Psoas muscle (tissue), 8 donors: ENCODE results near the gene TOMM34. TPM values are rescaled to one million over a fixed set of nuclear protein-coding genes. Genes with fewer than 3 reads are reported as not detected.
A peak's percentile ranks its signal among the peaks of the same experiment; 100 is the strongest.

Experiments
- ATAC-seq, 4 donors: fragments of 200-7000 bp; cut with Tn5 transposase; one replicate each; pipeline ENCODE4 v1.9.1; 2020; ENCODE audit warnings: moderate library complexity in 3 of 4, mild to moderate bottlenecking in 2 of 4
- DNase-seq, 2 donors: peaks; one replicate each; pipeline ENCODE4 v3.0.0-alpha.2; 2020
- H3K27ac ChIP-seq: fragments of 200-600 bp; one replicate; pipeline ENCODE4 v1.8.0; 2022
- H3K27me3 ChIP-seq, 3 donors: fragments of 200-600 bp in 1 of 3; one replicate each; pipeline versions ENCODE4 v1.6.1 to v1.8.0; 2013 to 2022; ENCODE audit warnings: low read length in 2 of 3, mild to moderate bottlenecking in 2 of 3, moderate library complexity in 1 of 3; ENCODE audit not compliant: insufficient read depth in 3 of 3
- H3K36me3 ChIP-seq, 2 donors: fragments of 200-600 bp in 1 of 2; one replicate each; pipeline versions ENCODE4 v1.6.1 to v1.8.0; 2013 to 2022; ENCODE audit warnings: low read depth in 1 of 2, mild to moderate bottlenecking in 1 of 2, moderate library complexity in 1 of 2; ENCODE audit not compliant: insufficient read depth in 1 of 2
- H3K4me1 ChIP-seq: fragments of 200-600 bp; one replicate; pipeline ENCODE4 v1.8.0; 2022
- H3K4me3 ChIP-seq: fragments of 200-600 bp; one replicate; pipeline ENCODE4 v1.8.0; 2022; ENCODE audit warnings: mild to moderate bottlenecking
- H3K9me3 ChIP-seq: fragments of 200-600 bp; one replicate; pipeline ENCODE4 v1.8.0; 2022
- CTCF ChIP-seq: fragments of 200-600 bp; IDR thresholded peaks from one replicate; pipeline ENCODE4 v1.8.0; 2022; ENCODE audit warnings: antibody characterized with exemption
- WGBS, 3 donors: extraction: QIAGEN DNeasy Blood & Tissue Kit; methylation state at CpG; one replicate each; pipeline versions ENCODE4 v1.1.6 to v1.1.7; 2013; 5-methylcytosine and 5-hydroxymethylcytosine counted together
- intact Hi-C, 2 donors: fragments of 100-400 bp; cut with DNase I; formaldehyde crosslinking; loops; one replicate each; pipeline versions ENCODE4 v1.11.0 to v1.14.2; 2022
- polyA plus RNA-seq, 3 donors: library from polyadenylated mRNA; stranded (reverse); fragments of 200-250 nt; gene quantifications; one replicate each; pipeline ENCODE4 v1.2.3, GENCODE V29; 2013
- total RNA-seq, 4 donors: library from RNA; stranded (reverse); fragmentation: NEBNext Ultra II Directional in 2 of 4; extraction: Animal tissue kit (Norgen Biotek cat#: 25700) in 2 of 4; gene quantifications; one replicate each; pipeline versions ENCODE4 v1.2.1 to v1.2.4, GENCODE V29; 2021 to 2023
- donor health status: healthy with polysubstance abuse.
- donor health status: DM: no; HTN: no; CAD: no; lungs with moderate emphysema.
- donor health status: Bipolar disorder and iron deficiency.
- donor health status: healthy.
- donor health status: DM: yes; HTN: yes; CAD: no.
- donor health status: DM: no; HTN: no; CAD: no.
- donor health status: DM: no; HTN: no; CAD: no.
- donor health status: DM: yes; HTN: yes; CAD: no.

TOMM34 gene
- total and polyA plus RNA-seq, 7 donors: 9.6 to 38.0 (median 17.6) TPM

- TF ChIP-seq CTCF: no peak
- DNase-seq: no peak
- Histone ChIP-seq H3K27me3 (no peaks in the 10 kb centered on the region), H3K9me3 (no peaks in the 10 kb centered on the region), H3K4me3 (no peak overlapping the region), H3K27ac (no peak overlapping the region), H3K36me3 (peaks cover 0 to 34% of the 10 kb centered on the region in 2 donors), H3K4me1 (no peaks in the 10 kb centered on the region)
- intact Hi-C loops: no loop called here
- WGBS, 3 donors: 65 to 91% (median 77%) methylated on average over 3 of the region's 3 CpGs
- ATAC-seq: no peak
Observed at GRCh38 chr20:44993343-44993742, 33.1 kb upstream of the TOMM34 start.

DNA sequence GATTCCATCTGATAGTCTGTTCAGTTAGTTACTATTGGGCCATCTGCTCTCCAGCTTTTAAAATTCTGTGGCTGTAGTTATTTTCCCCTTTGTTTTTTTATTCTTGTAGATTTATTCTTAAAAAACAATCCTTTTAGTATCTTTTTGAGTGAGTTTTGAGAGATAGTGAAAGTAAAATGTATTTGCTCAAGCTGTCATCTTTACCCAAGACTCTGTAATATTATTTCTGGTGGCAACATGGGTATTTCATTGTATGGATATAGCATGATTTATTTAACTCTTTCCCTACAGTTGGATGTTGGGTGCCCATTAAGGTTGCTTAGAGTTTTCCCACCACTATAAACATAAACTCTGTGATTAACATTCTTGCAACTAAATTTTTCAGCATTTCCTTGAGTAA lies 30.8 kb upstream of the TOMM34 start:
- DNase-seq: no peak
- H3K4me3 ChIP-seq: peak overlapping the region; percentile 8
- intact Hi-C loops: no loop called here
- peaks cover 2 to 35% of the 10 kb centered on the region in 2 donors for H3K36me3 ChIP-seq
- no peaks in the 10 kb centered on the region for H3K27me3 ChIP-seq
- H3K4me1 ChIP-seq: no peaks in the 10 kb centered on the region
- no peak for ATAC-seq
- no peak overlapping the region for H3K27ac ChIP-seq
- no peak for TF ChIP-seq CTCF
- no peaks in the 10 kb centered on the region for H3K9me3 ChIP-seq

GRCh38 chr20:44990425-44990824 lies 30.2 kb upstream of the TOMM34 start:
- intact Hi-C loops: no loop called here
- Histone ChIP-seq H3K9me3 (no peaks in the 10 kb centered on the region), H3K4me3 (peak overlapping the region; percentile 8), H3K27me3 (no peaks in the 10 kb centered on the region), H3K27ac (no peak overlapping the region), H3K36me3 (peaks cover 2 to 35% of the 10 kb centered on the region in 2 donors), H3K4me1 (no peaks in the 10 kb centered on the region)
- DNase-seq (no peak), ATAC-seq (no peak)
- TF ChIP-seq CTCF: no peak
- WGBS, 3 donors: 55 to 58% (median 58%) methylated on average over 3 of the region's 3 CpGs

DNA sequence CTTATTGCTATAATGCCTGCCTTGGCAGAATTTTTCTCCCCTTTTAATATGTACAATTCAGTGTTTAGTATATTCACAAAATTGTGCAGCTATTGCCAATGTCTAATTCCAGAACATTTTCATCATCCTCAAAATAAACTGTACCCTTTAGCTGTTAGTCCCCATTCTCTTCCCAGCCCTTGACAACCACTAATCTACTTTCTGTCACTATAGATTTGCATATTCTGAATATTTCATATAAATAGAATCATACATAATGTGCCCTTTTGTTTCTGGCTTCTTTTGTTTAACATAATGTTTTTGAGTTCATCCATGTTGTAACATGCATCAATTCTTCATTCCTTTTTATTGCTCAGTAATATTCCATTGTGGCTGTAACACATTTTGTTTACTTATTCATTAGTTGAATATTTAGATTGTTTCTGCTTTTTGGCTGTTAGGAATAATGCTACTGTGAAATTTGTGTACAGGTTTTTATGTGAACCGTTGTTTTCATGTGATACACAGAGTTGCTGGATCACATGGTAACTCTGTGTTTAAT lies 28.5 kb upstream of the TOMM34 start:
- H3K27me3 ChIP-seq: no peaks in the 10 kb centered on the region
- WGBS, 3 donors: 84 to 100% (median 92%) methylated on average over 1 of the region's 1 CpG

More for the DNA sequence above, 28.5 kb upstream of the TOMM34 start:
- peaks cover 2 to 52% of the 10 kb centered on the region in 2 donors for H3K36me3 ChIP-seq
- H3K4me1 ChIP-seq: no peaks in the 10 kb centered on the region
- DNase-seq (no peak), ATAC-seq (no peak)
- intact Hi-C loops: no loop called here
- no peak for TF ChIP-seq CTCF
- no peak overlapping the region for H3K4me3 ChIP-seq
- no peaks in the 10 kb centered on the region for H3K9me3 ChIP-seq
- H3K27ac ChIP-seq: no peak overlapping the region
